HG03060 (cell line): ENCODE results near the gene SLC7A8.
"Not testable (repeated sequence)": the region's sequence is repeated elsewhere in the genome, so short reads cannot be mapped to it uniquely, and the experiment has no call there.

ENCODE experiments used
- ATAC-seq: cut with Tn5 transposase; IDR thresholded peaks from one replicate; pipeline ENCODE4 v1.9.1; 2021; ENCODE audit warnings: low read depth, moderate number of reproducible peaks; ENCODE audit not compliant: unreplicated experiment

SLC7A8 gene

GRCh38 chr14:23183479-23183878 is at the start of gene SLC7A8:
Gene SLC7A8 (minus strand): TSS chr14:23183660. CDS start chr14:23182914, 746 bp downstream.
- ATAC-seq: no peak

GRCh38 chr14:23232241-23232808 is 48.9 kb upstream of the SLC7A8 start:
- not testable (repeated sequence) for ATAC-seq

GRCh38 chr14:23228812-23229211 is 45.4 kb upstream of the SLC7A8 start:
- ATAC-seq: no peak

- no peak for ATAC-seq
These were observed 44.1 kb upstream of the SLC7A8 start for GRCh38 chr14:23227566-23227965.

- not testable (repeated sequence) for ATAC-seq
These were observed 41.5 kb upstream of the SLC7A8 start for GRCh38 chr14:23224958-23225357.

GRCh38 chr14:23219075-23219474 is 35.6 kb upstream of the SLC7A8 start:
- ATAC-seq: no peak

- ATAC-seq: no peak
These were observed 33.9 kb upstream of the SLC7A8 start for GRCh38 chr14:23217032-23218020.

- no peak for ATAC-seq
These were observed 32.0 kb upstream of the SLC7A8 start for GRCh38 chr14:23215421-23215820.

- no peak for ATAC-seq
These were observed 26.4 kb upstream of the SLC7A8 start for GRCh38 chr14:23209651-23210423.

- ATAC-seq: no peak
These were observed 24.9 kb upstream of the SLC7A8 start for GRCh38 chr14:23208324-23208723.

- ATAC-seq: no peak
These were observed 23.7 kb upstream of the SLC7A8 start for GRCh38 chr14:23207146-23207540.

GRCh38 chr14:23206422-23207145 is 23.1 kb upstream of the SLC7A8 start:
- no peak for ATAC-seq

GRCh38 chr14:23202001-23202400 is 18.5 kb upstream of the SLC7A8 start:
- ATAC-seq: no peak

GRCh38 chr14:23199141-23199540 is 15.7 kb upstream of the SLC7A8 start:
- not testable (repeated sequence) for ATAC-seq

- ATAC-seq: not testable (repeated sequence)
These were observed 13.0 kb upstream of the SLC7A8 start for GRCh38 chr14:23196487-23196886.

GRCh38 chr14:23195552-23196101 is 12.2 kb upstream of the SLC7A8 start:
- ATAC-seq: no peak

- no peak for ATAC-seq
These were observed 10.0 kb upstream of the SLC7A8 start for GRCh38 chr14:23193432-23193831.

GRCh38 chr14:23187925-23188324 is 4.5 kb upstream of the SLC7A8 start:
- ATAC-seq: no peak

GRCh38 chr14:23186913-23187654 is 3.6 kb upstream of the SLC7A8 start:
- ATAC-seq: no peak
